COR-L47 (cell line): ENCODE measurements around the gene PGAM5.
A peak's percentile ranks its signal among the peaks of the same experiment; 100 is the strongest.
"Not testable (repeated sequence)": the region's sequence is repeated elsewhere in the genome, so short reads cannot be mapped to it uniquely, and the experiment has no call there.

Source experiments
- DNase-seq: peaks from one replicate; lab custom pipeline; 2025; lab: John Stamatoyannopoulos, UW

PGAM5 gene

GRCh38 chr12:132753670-132754069 lies 43.0 kb downstream of the PGAM5 start:
- not testable (repeated sequence) for DNase-seq

DNA sequence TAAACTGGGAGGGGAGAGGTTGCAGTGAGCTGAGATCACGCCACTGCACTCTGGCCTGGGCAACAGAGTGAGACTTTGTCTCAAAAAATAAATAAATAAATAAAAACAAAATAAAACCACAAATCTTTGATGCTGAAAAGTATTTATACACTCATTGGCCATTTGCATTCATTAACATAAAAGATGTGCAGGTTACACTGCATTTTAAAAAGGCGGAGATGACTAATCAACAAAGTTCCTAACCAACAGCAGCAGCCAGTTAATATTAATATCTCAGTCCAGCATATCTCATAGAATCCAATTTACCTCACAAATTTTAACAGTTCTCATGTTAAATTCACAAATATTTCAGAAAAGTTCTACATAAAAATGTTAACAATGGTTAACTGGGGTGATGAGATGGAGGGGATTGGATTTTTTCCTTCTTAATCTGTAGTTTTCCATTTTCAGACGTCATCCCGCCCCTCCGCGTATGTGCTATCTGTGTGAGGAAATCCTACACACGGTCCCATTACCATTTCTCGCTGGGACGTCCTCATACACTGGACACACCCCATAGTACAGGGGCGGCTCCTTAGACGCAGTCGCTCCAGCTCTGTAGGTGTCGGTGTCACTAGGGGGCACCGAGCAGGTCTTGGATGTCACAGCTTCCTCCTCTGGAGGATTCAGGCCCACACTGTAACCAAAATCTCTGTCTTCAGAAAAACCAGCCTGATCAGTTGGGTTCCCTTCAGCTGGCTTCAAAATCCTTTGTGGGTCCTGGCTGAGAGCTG lies 43.7 kb downstream of the PGAM5 start:
- no peak for DNase-seq

DNA sequence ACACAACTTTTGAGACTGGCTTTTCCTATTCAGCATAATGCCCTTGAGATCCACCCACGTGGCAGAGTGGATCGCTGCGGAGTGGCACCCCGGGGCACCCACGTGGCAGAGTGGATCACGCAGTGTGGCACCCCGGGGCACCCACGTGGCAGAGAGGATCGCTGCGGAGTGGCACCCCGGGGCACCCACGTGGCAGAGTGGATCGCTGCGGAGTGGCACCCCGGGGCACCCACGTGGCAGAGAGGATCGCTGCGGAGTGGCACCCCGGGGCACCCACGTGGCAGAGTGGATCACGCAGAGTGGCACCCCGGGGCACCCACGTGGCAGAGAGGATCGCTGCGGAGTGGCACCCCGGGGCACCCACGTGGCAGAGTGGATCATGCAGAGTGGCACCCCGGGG lies 48.2 kb downstream of the PGAM5 start:
- DNase-seq: not testable (repeated sequence)

GRCh38 chr12:132759359-132759758 lies 48.7 kb downstream of the PGAM5 start:
- no peak for DNase-seq

GRCh38 chr12:132761032-132761920 lies 50.6 kb downstream of the PGAM5 start, which contains the start of gene ANKLE2:
TSS of gene ANKLE2 (minus strand) at chr12:132761832. CDS start at chr12:132761798, 34 bp downstream.
- peak; percentile 49 for DNase-seq

DNA sequence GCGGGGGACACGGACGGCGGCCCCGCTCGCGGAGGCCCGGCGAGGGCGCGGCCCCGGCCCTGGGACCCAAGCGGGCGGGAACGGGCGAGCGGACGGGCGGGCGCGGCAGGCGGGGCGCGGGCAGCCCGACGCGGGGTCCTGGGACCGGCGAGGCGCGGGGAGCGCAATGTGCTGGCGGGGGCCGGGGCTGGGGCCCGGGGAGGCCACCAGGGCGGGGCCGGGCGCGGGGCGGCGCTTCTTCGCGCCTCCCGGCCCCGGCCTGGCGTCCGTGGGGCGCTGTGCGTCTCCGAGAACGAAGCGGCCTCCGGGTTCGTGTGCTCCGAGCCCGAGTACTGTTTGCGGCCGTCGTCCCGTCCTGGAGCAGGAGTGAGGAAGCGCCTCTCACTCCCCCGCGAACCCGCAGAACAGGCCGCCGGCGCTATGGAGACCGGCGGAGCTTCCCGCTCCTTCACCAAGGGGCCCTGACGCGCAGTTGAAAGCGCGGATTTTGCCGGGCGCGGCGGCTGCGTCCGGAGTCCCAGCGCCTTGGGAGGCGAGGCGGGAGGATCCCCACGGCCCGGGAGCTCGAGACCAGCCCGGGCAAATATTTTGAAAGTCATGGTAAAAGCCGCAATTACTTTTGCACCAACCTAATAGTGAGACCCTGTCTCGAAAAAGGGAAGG lies 51.4 kb downstream of the PGAM5 start:
- DNase-seq: peak; percentile 86

GRCh38 chr12:132764231-132764630 lies 53.6 kb downstream of the PGAM5 start:
- DNase-seq: no peak

GRCh38 chr12:132765361-132765760 lies 54.7 kb downstream of the PGAM5 start:
- DNase-seq: no peak

DNA sequence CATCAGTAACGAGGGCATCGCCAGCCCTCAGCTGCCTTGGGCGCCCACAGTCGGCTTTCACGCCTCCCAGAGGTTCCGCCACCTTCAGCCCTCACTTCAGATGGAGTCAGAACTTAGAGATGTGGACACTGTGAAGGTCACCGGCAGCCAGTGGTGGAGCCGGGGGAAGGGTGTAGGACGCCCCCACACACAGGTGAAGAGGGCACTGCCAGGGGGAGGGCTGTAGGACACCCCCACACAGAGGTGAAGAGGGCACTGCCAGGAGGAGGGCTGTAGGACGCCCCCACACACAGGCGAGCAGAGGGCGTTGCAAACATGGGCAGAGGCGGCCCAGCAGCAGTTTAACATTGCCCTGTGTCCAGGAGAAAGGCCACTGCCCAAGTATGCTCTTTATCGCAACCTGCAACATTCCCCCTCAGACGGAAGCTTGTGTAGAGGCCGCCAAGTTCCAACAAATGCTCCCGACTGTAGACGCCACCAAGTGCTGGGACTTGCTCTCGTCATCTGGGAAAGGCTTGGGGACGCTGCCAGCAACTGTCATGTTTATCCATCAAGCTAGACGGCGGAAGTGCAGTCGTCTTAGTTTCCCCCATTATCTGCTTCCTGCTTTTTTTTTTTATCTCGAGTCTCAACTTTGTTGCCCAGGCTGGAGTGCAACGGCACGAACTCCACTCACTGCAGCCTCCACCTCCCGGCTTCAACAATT lies 55.9 kb downstream of the PGAM5 start:
- peak; percentile 9 for DNase-seq

DNA sequence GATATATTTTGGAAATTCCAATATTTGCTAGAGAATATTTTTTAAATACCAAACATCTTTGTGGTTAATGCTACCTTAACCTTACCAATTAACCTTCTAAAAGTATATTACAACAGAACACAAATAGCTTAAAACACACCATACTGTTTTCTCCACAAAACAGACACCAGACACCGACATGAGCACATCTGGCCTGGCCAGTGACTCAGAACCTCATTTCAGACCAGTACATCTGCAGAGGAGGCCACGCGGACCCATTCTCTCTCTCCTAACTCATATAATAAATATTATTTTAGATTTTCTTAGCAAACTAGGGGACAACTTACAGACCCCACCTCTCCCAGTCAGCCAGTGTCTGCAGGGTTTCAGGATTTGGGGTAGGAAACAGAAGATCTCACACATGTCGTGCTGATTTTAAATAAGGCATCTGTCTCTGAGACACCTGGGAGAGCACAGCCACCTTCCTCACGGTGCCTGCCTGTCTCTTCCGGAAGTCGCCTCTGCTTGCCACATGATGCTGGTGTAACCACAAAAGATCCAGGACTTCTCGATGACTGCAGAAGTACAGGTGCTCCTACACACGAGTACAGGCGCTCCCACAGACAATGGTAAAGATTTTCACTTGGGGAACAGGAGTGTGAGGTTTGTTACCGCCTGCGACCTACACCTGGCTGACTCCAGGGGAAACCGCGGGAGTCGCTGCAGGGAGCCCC lies 60.6 kb downstream of the PGAM5 start:
- no peak for DNase-seq
